SIG-M5 (cell line): Measurements from ENCODE around the gene CYP8B1.

Experiments
- DNase-seq: peaks from one replicate; lab custom pipeline; 2025; lab: John Stamatoyannopoulos, UW

CYP8B1 gene

DNA sequence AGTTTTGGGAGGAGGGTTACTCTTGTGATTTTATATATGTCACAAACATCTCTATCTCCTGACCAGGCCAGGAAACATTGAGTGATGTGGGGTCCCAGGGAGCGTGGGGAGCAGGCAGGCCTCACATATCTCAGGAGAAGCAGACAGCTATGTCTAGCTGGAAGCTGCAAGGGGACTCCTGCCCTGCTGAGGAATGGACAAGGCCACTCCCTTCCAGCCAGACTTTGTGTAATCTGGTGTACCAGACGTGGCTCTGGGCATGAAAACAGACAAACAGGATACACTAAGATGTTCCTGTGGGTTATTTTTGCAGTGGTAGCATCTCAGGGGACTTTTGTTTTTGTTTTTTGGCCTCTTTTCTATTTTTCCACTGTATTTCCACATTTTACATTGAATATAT lies 23.2 kb downstream of the CYP8B1 start:
- no peak for DNase-seq

DNA sequence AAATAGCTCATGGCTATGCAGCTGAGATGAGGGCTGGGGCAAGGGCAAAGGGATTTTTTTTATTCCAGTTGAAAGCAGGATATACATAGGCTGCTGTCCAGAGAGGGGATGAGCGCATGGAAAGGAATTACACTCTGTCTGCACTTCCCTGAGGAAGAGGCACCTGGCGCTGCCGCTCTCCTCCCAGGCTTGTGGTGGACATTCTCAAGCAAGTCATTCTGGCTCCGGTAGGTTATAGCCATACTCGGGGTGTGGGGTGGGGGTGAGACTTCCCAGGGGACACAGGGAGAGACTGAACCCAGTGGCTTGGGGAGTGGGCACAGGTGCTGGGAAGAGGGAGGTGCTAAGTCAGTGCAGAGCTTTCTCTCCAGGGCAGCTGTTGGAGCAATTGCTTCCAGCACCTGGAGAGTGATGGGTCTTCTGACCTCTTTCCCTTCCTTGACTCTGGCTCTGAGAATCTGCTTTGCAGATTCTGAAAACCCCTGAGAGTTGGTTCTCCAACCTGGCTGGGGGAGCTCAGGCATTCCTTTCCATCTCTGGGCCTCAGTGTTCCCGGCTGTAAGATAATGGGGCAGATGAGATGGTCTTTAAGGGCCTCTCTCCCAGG lies 24.3 kb downstream of the CYP8B1 start:
- DNase-seq = no peak

DNA sequence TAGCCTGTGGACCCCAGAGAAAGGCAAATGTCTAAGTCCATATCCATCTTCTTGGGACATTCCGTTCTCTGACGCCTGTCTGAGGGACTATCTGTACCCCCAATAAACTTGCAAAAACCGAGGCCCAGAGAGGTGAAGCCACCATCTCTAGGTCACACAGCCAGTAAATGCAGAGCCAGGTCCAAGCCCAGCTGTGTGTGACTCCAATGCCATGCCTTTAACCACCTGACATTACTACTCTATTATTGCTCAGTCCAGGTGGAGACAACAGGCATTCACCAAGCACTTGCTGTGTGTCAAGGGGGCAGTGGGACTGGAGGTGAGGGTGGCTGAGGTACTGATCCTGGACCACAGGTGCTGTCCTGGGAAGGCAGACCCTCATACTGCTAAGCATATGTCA lies 25.4 kb downstream of the CYP8B1 start:
- no peak for DNase-seq

DNA sequence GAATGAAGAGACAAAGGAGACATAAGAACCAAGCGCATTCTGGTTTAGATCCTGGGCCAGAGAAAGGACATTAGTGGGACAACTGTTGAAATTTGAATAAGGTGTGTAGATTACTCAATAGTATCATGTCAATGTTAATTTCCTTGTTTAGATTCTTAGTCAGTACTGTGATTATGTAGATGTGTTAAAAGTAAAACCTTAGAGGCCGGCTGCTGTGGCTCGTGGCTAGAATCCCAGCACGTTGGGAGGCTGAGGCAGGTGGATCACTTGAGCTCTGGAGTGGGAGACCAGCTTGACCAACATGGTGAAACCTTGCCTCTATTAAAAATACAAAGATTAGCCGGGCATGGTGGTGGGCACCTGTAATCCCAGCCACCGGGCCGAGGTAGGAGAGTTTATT lies 26.7 kb downstream of the CYP8B1 start:
- no peak for DNase-seq

DNA sequence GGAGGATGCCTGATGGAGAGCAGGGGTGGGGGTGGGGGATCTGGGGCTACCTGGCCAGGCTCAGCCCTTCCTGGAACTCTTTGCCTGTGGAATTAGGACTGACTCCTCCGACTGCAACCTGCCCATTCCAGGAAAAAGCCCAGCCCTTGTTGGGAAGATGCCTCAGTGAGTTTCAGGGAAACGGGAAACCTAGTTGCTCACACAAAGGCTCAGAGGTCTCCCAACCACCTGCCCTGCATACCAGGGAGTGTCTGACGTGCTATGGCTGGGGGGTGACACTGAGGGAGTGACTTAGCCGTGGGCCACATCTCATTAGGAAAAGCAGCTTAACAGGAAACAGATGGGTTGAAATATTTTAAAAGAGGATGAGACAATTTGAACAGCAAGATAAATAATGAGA lies 27.9 kb downstream of the CYP8B1 start:
- DNase-seq = no peak

DNA sequence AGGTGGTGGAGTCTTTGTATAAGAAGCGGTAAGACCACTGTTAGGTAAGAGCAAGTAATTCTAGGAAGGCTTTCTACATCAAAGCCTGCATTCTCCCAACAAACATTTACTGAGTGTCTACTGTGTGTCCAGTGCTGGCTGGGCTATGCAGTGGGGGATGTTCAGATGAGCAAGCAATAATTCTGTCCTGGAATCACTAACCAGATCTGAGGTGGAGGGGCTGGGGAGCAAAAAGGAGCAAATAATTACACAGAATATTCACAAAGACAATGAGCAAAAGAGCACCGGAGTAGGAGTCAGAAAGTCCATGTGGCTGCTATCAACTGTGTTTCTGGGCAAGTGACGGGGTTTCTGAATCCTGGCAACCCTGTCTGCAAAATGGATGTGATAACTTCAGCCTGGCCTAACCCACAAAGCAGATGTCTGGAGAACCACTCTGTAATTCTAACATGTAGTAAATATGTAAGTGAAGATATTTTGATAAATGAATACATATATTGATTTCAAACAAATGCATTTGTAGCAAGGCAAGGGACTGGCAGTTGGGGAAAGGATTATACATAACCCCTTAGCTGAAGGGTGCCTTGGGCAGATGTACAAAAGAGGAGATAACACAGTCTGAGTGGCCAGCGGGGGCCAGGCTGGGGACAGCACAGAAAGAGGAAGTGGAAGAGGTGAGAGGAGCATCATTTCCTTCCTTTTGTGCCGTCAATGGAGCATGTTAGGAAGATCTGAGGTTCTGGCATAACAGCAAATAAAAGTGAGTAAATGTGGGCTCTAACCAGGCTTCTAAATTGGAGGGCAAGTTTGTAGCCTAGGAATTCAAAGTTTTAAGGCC lies 28.8 kb downstream of the CYP8B1 start:
- DNase-seq = no peak

DNA sequence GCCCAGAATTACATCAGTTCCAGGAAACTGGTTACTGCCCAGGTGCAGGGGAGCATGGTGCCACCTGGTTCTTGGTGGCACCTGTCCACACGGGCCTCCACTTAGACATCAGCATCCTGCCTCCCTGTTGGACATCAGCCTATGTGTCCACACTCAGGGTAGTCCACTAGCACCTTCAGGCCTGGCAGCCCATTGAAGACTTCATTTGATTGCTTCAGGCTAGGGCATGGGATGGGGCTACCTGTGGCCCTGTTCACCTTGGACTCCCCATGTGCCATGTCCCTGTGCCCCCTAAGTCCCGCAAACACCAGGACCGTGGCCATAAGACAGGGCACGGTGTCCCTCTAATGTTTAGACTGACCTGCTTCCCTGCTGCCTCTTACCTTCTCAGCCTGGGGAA lies 30.9 kb downstream of the CYP8B1 start:
- DNase-seq = no peak

DNA sequence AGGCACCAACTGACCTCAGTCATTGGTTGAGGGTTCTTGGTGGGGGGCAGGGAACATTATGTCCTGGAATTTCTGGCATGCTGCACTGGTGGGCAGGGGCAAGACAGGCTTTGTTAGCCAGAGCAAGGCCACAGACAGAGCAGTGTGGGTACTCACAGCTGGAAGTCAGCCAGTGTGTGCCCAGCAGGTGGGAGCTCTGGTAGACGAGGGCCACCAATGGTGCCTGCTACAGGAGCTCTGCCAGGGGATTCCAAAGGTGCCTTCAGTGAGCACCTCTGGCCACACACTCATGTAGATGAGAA lies 31.3 kb downstream of the CYP8B1 start:
- no peak for DNase-seq

DNA sequence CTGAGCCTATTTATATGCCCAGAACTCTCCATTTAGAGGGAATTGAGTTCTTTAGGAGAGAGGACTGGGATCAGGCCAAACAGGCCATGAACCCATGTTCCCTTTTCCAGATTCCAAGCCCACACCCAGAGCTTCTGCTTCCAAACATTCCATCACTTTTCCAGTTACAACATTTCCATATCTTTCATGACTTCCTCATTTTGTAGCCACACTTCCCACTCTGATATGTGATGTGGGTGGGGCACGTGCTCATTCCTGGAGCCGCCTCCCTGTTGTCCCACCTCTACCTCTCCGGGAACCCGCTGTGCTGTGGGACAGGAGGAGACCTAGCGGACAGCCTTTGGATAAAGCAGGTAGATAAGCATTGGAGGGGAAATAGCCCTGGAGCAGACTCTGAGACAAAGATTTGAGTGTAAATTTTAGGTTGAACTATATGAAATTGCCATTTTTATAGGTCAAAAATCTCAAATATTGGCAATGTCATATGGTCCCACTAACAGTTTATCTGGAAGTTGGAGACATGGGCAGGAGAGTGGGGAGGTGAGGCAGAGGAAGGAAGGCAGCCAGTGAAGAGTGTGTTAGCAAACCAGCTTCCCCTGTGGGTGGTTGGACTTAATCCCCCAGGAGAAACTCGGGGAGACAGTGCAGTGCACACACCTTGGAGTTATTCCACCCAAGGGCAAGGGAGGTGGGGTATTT lies 31.8 kb downstream of the CYP8B1 start:
- DNase-seq = no peak

DNA sequence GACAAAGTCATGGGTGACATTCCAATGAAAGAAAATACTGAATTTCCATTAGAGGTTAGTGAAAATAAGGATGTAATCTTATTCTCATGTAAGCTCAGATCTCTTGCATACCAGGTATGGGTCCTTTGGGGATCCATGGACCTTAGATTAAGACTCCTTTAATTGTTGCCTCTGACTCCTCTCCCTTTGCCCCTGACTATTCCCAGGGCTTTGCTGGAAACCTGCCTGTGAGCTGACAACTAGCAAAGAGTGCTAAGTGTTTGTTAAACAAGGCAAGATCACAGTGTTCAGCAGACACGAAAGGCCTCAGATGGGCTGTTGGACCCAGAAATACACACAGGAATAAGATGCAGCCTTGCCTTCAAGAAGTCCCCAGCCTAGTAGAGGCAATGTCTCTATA lies 34.3 kb downstream of the CYP8B1 start:
- no peak for DNase-seq

DNA sequence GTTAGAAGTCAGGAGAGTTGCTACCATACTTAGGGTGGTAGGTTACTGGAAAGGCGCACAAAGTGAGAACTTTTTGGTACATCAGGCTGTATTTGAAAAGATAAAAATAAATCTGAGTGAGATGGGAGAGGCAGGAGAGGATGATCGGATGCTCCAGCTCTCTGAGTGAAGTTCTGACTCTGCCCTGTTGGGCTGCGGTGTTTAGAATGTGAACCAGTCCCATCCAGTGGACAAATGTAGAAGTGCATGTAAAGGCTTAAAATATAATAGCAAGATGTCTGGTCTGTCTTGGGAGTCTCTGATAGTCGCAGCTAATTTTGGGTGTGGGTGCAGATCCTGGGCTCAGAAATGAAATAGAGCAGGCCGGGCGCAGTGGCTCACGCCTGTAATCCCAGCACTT lies 36.1 kb downstream of the CYP8B1 start:
- DNase-seq = peak; percentile 10

DNA sequence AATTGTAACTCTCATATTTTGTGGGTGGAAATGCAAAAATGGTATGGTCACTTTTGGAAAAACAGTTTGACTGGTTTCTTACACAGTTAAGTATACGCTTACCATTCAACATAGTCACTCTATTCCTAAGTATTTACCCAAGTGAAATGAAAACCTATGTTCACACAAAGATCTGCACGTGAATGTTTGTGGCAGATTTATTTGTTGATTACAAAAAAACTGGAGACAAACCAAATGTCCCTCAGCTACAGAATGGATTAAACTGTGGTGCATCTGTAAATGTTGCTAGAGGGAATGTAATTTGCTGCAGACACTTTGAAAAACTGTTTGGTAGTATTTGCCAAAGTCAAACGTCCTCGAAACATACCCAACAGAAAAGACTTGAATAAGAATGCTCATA lies 37.1 kb downstream of the CYP8B1 start:
- no peak for DNase-seq

DNA sequence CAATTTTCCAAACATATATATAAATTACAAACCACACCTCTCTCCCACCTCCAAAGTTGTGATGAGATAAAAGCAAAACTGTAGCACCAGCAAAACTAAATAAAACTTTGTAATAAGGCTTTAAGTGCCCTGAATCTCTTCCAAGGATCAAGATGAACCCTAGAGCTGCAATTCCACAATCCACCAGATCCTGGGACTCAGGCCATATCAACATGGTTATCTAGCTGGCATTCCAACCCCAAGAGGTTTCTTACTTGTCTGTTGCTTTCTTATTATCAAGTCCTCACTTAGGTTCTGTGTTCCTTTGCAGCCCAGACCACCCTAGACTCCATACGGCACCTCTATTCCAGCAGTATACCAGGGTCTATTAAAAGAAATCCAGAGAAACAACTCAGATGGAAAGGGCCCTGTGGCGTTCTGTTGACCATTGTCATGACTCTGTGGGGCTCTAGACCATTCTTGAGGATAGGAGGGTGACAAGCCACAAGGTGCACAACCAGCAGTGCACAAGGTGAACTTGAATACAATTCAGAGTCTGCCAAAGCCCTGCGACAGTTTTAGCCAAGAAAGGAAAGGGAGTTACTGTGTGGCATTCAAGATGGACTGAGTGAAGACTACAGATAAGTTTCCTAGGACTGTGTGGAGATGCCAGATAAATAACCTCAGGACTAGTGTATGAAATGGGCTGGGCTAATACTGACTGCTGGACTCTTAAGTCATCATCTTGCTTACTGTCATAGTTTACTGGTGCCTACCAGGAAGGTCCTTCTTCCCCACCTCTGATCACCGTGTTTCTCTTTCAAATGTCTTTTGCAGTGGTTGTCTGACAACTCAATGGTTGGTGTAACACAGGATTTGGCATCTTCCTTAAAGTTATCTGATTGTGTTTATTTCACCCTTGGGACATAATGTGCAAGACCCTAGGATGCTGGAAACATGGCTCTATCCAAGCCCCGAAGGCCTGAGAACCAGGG lies 39.2 kb downstream of the CYP8B1 start:
- DNase-seq = no peak

DNA sequence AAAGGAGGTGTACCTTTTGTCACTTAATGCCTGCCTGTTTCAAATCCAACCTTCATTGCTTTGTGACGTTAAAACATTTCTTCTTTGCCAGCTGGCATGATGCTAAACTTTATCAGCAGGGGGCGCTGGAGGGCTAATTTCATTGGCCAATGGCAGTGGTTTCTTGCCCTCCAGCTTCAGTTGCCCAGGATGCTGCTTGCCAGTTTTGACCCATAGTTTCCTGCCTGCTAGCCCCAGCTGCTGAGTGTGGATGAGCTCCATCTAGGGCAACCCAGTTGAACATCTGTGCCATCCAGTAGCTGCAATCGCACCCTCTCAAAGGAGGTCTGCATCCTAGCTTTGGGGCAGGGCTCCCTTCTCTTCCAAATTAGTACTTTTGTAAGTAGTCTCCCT lies 44.4 kb downstream of the CYP8B1 start:
- no peak for DNase-seq

DNA sequence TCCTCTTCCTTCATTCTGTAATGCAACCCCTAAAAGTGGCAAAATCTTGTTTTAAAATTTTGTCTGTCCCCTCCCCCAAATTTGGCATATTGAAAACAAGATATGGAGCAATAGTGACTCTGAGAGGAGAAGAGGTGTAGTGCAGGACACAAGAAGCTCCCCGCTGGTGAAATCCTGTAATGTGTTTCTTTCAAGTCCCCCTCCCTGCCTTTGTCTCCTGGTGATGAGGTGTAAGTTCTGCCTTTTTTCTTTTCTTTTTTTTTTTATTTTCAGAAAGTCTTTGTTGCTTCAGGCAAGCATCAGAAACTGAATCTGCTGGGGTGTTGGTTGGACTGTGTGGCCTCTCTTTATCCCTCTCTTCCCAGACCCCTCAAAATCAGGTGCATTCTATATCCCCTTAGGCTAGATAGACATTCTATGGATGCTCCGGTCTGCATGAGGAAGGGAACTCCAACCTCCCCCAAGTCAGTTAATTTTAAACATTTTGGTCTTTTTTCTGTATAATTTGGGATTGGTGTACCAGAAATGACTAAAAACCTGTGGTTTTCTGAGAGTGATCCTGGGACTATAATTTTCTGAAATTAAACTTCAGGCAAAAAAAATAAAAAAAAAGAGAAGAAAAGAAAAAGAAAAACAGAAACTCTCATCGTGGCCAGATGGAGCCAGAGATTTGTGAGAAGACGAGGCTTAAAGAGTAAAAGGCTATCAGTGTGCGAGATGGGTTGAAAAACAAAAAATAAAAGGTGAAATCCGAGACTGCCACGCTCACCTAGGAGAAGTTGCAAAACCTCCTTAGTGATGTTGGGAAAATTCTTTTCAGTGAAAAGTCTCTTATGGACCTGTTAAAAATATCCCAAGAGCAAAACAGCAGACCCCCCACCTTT lies 45.0 kb downstream of the CYP8B1 start:
- peak; percentile 4 for DNase-seq

DNA sequence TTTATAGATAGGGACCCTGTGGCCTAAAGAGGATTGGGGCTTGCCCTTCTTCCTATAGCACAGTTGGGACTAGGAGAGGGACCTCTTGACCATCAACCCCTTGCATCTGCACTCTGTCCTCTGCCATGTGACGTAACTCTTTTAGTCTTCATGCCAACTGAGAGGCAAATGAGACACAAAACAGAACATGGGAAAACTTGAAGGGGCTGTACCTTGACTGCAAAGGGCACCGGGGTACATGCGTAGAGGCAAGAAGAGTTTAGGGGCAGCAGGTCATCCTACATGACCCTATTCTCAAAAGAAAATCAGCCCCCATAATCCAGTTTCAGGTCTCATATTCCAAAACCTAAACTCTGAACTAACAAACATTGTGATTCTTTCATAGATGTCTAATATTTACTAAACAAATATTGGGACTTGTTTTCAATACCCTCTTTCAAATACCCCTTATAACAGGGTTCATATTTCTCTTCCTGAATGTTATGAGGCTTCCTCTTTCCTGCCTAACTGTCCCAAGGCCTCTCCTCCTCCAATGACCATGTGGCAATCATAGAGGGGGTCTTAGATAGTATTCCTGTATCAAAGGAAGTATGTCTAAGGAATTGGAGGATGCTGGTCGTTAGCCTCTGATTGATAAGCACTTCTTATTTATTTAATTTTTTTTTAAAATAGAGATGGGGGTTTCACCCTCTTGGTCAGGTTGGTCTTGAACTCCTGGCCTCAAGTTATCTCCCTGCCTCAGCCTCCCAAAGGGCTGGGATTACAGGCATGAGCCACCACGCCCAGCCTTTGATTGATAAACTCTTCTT lies 45.8 kb downstream of the CYP8B1 start:
- no peak for DNase-seq

DNA sequence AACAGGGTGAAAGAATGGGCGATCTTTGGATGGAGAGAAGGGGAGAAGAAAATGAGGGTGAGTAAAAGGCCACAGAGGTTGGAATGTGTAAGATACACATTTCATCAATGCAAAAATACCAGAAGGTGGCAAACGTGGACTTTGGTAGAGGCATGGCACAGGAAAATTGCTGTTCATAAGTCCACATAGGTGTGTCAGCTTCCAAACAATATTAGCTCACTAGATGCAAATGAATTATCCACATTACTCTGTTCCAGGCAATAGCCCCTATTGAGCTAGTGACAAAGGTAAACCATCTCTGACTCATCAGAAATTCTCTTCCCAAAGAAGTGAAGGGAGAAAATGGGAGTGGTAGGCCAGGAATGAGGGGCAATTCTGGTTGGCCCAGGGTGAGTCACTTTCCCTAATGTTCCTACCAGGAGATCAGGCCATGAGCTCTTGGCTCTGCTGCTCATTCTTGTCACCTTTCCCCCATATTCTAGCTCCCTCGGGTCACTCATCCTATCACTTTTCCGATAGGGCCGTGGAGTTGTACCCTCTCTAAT lies 46.5 kb downstream of the CYP8B1 start:
- no peak for DNase-seq

DNA sequence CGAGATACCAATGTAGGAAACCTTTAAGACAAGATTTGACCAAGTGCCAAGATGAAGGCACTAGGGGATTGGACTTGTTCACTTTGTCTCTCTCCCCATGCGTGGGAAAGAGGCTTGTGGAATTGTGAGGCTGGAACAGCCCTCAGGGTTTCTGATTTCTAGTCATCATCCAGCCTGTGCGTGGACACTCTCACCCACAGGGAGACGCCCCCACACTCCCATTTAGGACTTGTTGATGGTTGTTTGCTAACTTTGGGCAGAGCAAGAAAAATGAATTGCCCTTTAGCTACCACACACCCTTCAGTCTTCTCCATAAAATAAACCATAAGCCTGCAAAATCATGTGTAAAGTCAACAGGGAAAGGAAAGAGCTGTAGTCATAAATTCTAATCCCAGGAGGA lies 48.0 kb downstream of the CYP8B1 start:
- DNase-seq = no peak

DNA sequence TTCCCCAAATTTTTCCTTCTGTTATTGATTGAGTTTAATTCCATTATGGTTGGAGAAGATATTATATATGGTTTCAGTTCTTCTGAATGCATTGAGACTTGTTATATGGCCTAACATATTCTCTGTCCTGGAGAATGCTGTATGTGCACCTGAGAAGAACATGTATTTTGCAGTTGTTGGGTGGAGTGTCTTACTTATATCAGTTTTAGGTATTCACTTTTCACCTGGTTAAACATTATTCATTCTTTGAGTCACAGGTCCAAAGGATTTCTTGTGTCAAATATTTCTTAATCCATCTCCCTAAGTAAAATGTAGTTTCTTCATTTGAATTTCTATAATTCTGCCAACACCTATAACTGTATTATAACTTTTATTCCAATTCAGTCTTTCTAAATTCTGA lies 48.7 kb downstream of the CYP8B1 start:
- DNase-seq = no peak

DNA sequence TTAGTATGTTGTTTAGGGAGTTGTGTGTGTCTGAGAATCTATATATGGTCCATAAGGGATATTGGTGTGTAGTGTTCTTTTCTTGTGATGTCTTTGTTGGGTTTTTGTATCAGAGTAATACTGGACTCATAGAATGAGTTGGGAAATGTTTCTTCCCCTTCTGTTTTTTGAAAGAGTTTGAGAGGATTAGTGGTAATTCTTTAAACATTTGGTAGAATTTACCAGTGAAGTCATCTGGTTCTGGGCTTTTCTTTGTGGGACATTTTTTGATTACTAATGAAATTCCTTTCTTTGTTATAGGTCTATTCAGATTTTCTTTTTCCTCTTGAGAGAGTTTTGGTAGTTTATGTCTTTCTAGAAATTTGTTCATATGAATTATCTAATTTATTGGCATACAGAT lies 49.5 kb downstream of the CYP8B1 start:
- no peak for DNase-seq
